Measurements from ENCODE around the gene MLLT1. TPM values are rescaled to one million over a fixed set of nuclear protein-coding genes. Genes with fewer than 3 reads are reported as not detected.

The MLLT1 gene
- total RNA-seq, 1 donor from 2014 or later: 5.6 TPM

GRCh38 chr19:6234527-6234926 is 45.2 kb downstream of the MLLT1 start:
- TF ChIP-seq EZH2 (IDR thresholded peaks at IDR 0.05): no peak
- TF ChIP-seq, protein P1, sequence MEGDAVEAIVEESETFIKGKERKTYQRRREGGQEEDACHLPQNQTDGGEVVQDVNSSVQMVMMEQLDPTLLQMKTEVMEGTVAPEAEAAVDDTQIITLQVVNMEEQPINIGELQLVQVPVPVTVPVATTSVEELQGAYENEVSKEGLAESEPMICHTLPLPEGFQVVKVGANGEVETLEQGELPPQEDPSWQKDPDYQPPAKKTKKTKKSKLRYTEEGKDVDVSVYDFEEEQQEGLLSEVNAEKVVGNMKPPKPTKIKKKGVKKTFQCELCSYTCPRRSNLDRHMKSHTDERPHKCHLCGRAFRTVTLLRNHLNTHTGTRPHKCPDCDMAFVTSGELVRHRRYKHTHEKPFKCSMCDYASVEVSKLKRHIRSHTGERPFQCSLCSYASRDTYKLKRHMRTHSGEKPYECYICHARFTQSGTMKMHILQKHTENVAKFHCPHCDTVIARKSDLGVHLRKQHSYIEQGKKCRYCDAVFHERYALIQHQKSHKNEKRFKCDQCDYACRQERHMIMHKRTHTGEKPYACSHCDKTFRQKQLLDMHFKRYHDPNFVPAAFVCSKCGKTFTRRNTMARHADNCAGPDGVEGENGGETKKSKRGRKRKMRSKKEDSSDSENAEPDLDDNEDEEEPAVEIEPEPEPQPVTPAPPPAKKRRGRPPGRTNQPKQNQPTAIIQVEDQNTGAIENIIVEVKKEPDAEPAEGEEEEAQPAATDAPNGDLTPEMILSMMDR (IDR thresholded peaks at IDR 0.05): no peak
- TF ChIP-seq EZH2phosphoT487 (IDR thresholded peaks at IDR 0.05): no peak
- H3K27me3 ChIP-seq: no peaks in the 10 kb centered on the region
- H3K27ac ChIP-seq: no peak overlapping the region
- Mint-ChIP-seq H3K9me3 (no peaks in the 10 kb centered on the region), H3K4me3 (no peak overlapping the region), H3K36me3 (peaks cover 20% of the 10 kb centered on the region), H3K27me3 (ENCODE audit: insufficient read depth, low read depth) (peaks cover 4% of the 10 kb centered on the region), H3K4me1 (peaks cover 39% of the 10 kb centered on the region), H3K27ac (peak overlapping the region; percentile 11)
- H3K9ac ChIP-seq: no peak overlapping the region
- no peak overlapping the region for H3K4me2 ChIP-seq
- H3K79me2 ChIP-seq (ENCODE audit: low read depth): peaks cover 88% of the 10 kb centered on the region
- H3K4me3 ChIP-seq: no peak overlapping the region
- H3K4me1 ChIP-seq: peaks cover 14% of the 10 kb centered on the region
- H4K20me1 ChIP-seq (ENCODE audit: low read depth): peaks cover 69% of the 10 kb centered on the region
- H2AFZ ChIP-seq (replicated peaks): no peak overlapping the region
- no peak for DNase-seq (ENCODE audit: low spot score)
- no peaks in the 10 kb centered on the region for H3F3A ChIP-seq (ENCODE audit: low read depth)
- H3K9me3 ChIP-seq (ENCODE audit: low read depth): no peaks in the 10 kb centered on the region
- no peaks in the 10 kb centered on the region for H3K36me3 ChIP-seq

GRCh38 chr19:6233827-6234511 is 45.8 kb downstream of the MLLT1 start:
- no peaks in the 10 kb centered on the region for H3F3A ChIP-seq (ENCODE audit: low read depth)
- H2AFZ ChIP-seq (replicated peaks): no peak overlapping the region
- no peaks in the 10 kb centered on the region for H3K9me3 ChIP-seq (ENCODE audit: low read depth)
- TF ChIP-seq, protein P1 (IDR thresholded peaks at IDR 0.05): no peak
- no peak for TF ChIP-seq EZH2 (IDR thresholded peaks at IDR 0.05)
- TF ChIP-seq EZH2phosphoT487 (IDR thresholded peaks at IDR 0.05): no peak
- H3K9me3 Mint-ChIP-seq: no peaks in the 10 kb centered on the region
- H3K4me2 ChIP-seq: no peak overlapping the region
- H3K27ac Mint-ChIP-seq: peak overlapping the region; percentile 11
- H3K4me1 Mint-ChIP-seq: peaks cover 41% of the 10 kb centered on the region
- H4K20me1 ChIP-seq (ENCODE audit: low read depth): peaks cover 68% of the 10 kb centered on the region
- H3K9ac ChIP-seq: no peak overlapping the region
- H3K79me2 ChIP-seq (ENCODE audit: low read depth): peaks cover 86% of the 10 kb centered on the region
- no peak overlapping the region for H3K4me3 ChIP-seq
- no peak for DNase-seq (ENCODE audit: low spot score)
- peaks cover 4% of the 10 kb centered on the region for H3K27me3 Mint-ChIP-seq (ENCODE audit: insufficient read depth, low read depth)
- peaks cover 15% of the 10 kb centered on the region for H3K4me1 ChIP-seq
- H3K27ac ChIP-seq: no peak overlapping the region
- H3K36me3 ChIP-seq: no peaks in the 10 kb centered on the region
- no peaks in the 10 kb centered on the region for H3K27me3 ChIP-seq
- no peak overlapping the region for H3K4me3 Mint-ChIP-seq
- peaks cover 22% of the 10 kb centered on the region for H3K36me3 Mint-ChIP-seq

- no peaks in the 10 kb centered on the region for H3K9me3 ChIP-seq (ENCODE audit: low read depth)
- no peaks in the 10 kb centered on the region for H3K9me3 Mint-ChIP-seq
- H3F3A ChIP-seq (ENCODE audit: low read depth): no peaks in the 10 kb centered on the region
- TF ChIP-seq, protein P1 (IDR thresholded peaks at IDR 0.05): no peak
- TF ChIP-seq EZH2phosphoT487 (IDR thresholded peaks at IDR 0.05): no peak
- no peak for TF ChIP-seq EZH2 (IDR thresholded peaks at IDR 0.05)
- H3K4me1 Mint-ChIP-seq: peaks cover 40% of the 10 kb centered on the region
- peaks cover 87% of the 10 kb centered on the region for H3K79me2 ChIP-seq (ENCODE audit: low read depth)
- peaks cover 22% of the 10 kb centered on the region for H3K4me1 ChIP-seq
- H3K9ac ChIP-seq: no peak overlapping the region
- no peaks in the 10 kb centered on the region for H3K36me3 ChIP-seq
- H3K4me3 Mint-ChIP-seq: no peak overlapping the region
- H2AFZ ChIP-seq (replicated peaks): no peak overlapping the region
- H3K4me3 ChIP-seq: no peak overlapping the region
- H3K27ac Mint-ChIP-seq: no peak overlapping the region
- H3K36me3 Mint-ChIP-seq: peaks cover 22% of the 10 kb centered on the region
- no peak for DNase-seq (ENCODE audit: low spot score)
- H3K27ac ChIP-seq: no peak overlapping the region
- peaks cover 70% of the 10 kb centered on the region for H4K20me1 ChIP-seq (ENCODE audit: low read depth)
- peaks cover 4% of the 10 kb centered on the region for H3K27me3 Mint-ChIP-seq (ENCODE audit: insufficient read depth, low read depth)
- H3K27me3 ChIP-seq: no peaks in the 10 kb centered on the region
- no peak overlapping the region for H3K4me2 ChIP-seq
Observed at GRCh38 chr19:6233056-6233826, 46.5 kb downstream of the MLLT1 start.
